HG02840 (cell line): Measurements from ENCODE around the gene CAVIN1.
"Not testable (repeated sequence)": the region's sequence is repeated elsewhere in the genome, so short reads cannot be mapped to it uniquely, and the experiment has no call there.

Source experiments
- ATAC-seq: cut with Tn5 transposase; IDR thresholded peaks from one replicate; pipeline ENCODE4 v1.9.1; 2021; ENCODE audit warnings: mild to moderate bottlenecking, moderate library complexity, moderate number of reproducible peaks; ENCODE audit not compliant: unreplicated experiment, low FRiP score

Gene CAVIN1

GRCh38 chr17:42422958-42423712 lies at the start of gene CAVIN1:
CAVIN1 (minus strand) TSS chr17:42423256; CDS start chr17:42423097, 159 bp downstream.
- ATAC-seq, result no peak

- no peak for ATAC-seq
Measured at GRCh38 chr17:42467889-42468288, 44.8 kb upstream of the CAVIN1 start.

GRCh38 chr17:42463976-42464400 lies 40.9 kb upstream of the CAVIN1 start:
- ATAC-seq, result no peak

GRCh38 chr17:42460371-42460770 lies 37.3 kb upstream of the CAVIN1 start:
- ATAC-seq, result no peak

GRCh38 chr17:42459801-42460281 lies 36.8 kb upstream of the CAVIN1 start:
- ATAC-seq, result no peak

GRCh38 chr17:42459256-42459800 lies 36.3 kb upstream of the CAVIN1 start:
- ATAC-seq, result no peak

- peak; percentile 64 for ATAC-seq
Measured at GRCh38 chr17:42458497-42459255, 35.6 kb upstream of the CAVIN1 start, which contains the start of gene ATP6V0A1. ATP6V0A1 (plus strand) TSS chr17:42458878; CDS start chr17:42460895, 2,017 bp downstream.

GRCh38 chr17:42457107-42457792 lies 34.2 kb upstream of the CAVIN1 start:
- no peak for ATAC-seq

GRCh38 chr17:42456223-42457106 lies 33.4 kb upstream of the CAVIN1 start:
- ATAC-seq, result no peak

GRCh38 chr17:42454987-42455386 lies 31.9 kb upstream of the CAVIN1 start:
- ATAC-seq, result not testable (repeated sequence)

GRCh38 chr17:42453439-42453838 lies 30.4 kb upstream of the CAVIN1 start:
- no peak for ATAC-seq

GRCh38 chr17:42451270-42451669 lies 28.2 kb upstream of the CAVIN1 start:
- ATAC-seq, result not testable (repeated sequence)

- not testable (repeated sequence) for ATAC-seq
Measured at GRCh38 chr17:42449838-42450237, 26.8 kb upstream of the CAVIN1 start.

GRCh38 chr17:42449176-42449575 lies 26.1 kb upstream of the CAVIN1 start:
- not testable (repeated sequence) for ATAC-seq

GRCh38 chr17:42442196-42442565 lies 19.1 kb upstream of the CAVIN1 start:
- ATAC-seq, result no peak

GRCh38 chr17:42441371-42442195 lies 18.5 kb upstream of the CAVIN1 start:
- no peak for ATAC-seq

GRCh38 chr17:42438600-42439567 lies 15.8 kb upstream of the CAVIN1 start:
- ATAC-seq, result no peak

- ATAC-seq, result no peak
Measured at GRCh38 chr17:42436391-42436790, 13.3 kb upstream of the CAVIN1 start.
